HEK293 (cell line): Measurements from ENCODE around the gene AFDN.
A peak's percentile ranks its signal among the peaks of the same experiment; 100 is the strongest.

ENCODE experiments used
- GFI1B ChIP-seq: fragments of 450-650 bp; formaldehyde crosslinking; IDR thresholded peaks from 2 replicates; pipeline ENCODE4 v1.5.1; 2016; ENCODE audit warnings: missing biosample characterization, missing genetic modification characterization
- GLIS2 ChIP-seq: fragments of 450-650 bp; formaldehyde crosslinking; IDR thresholded peaks from 2 replicates; pipeline ENCODE4 v1.5.1; 2016; ENCODE audit warnings: missing biosample characterization, missing genetic modification characterization
- KLF1 ChIP-seq: fragments of 450-650 bp; formaldehyde crosslinking; IDR thresholded peaks from 2 replicates; pipeline ENCODE4 v1.5.1; 2016; ENCODE audit warnings: missing biosample characterization, missing genetic modification characterization
- KLF10 ChIP-seq: fragments of 450-650 bp; IDR thresholded peaks from 2 replicates; pipeline ENCODE4 v1.5.1; 2018; ENCODE audit warnings: missing biosample characterization, mild to moderate bottlenecking, missing genetic modification characterization
- KLF16 ChIP-seq: fragments of 450-650 bp; formaldehyde crosslinking; IDR thresholded peaks from 2 replicates; pipeline ENCODE4 v1.5.1; 2017; ENCODE audit warnings: missing biosample characterization, missing genetic modification characterization
- KLF7 ChIP-seq: fragments of 450-650 bp; formaldehyde crosslinking; IDR thresholded peaks from 2 replicates; pipeline ENCODE4 v1.5.1; 2016; ENCODE audit warnings: missing biosample characterization, missing genetic modification characterization, borderline replicate concordance
- KLF9 ChIP-seq: fragments of 450-650 bp; formaldehyde crosslinking; IDR thresholded peaks from 2 replicates; pipeline ENCODE4 v1.5.1; 2016; ENCODE audit warnings: missing biosample characterization, missing genetic modification characterization, low read depth
- MEIS1 ChIP-seq: sonication (generic); formaldehyde crosslinking; IDR thresholded peaks from 2 replicates; pipeline ENCODE4 v1.8.1; 2022; ENCODE audit warnings: missing genetic modification reagents, mild to moderate bottlenecking, borderline replicate concordance
- PRDM10 ChIP-seq: fragments of 450-650 bp; formaldehyde crosslinking; IDR thresholded peaks from 2 replicates; pipeline ENCODE4 v1.5.1; 2016; ENCODE audit warnings: missing biosample characterization, missing genetic modification characterization
- ZBTB20 ChIP-seq: fragments of 450-650 bp; formaldehyde crosslinking; IDR thresholded peaks from 2 replicates; pipeline ENCODE4 v1.5.1; 2016; ENCODE audit warnings: missing biosample characterization, missing genetic modification characterization
- ZBTB8A ChIP-seq: fragments of 450-650 bp; formaldehyde crosslinking; IDR thresholded peaks from 2 replicates; pipeline ENCODE4 v1.5.1; 2016; ENCODE audit warnings: missing biosample characterization, missing genetic modification characterization
- ZNF169 ChIP-seq: fragments of 450-650 bp; formaldehyde crosslinking; IDR thresholded peaks from 2 replicates; pipeline ENCODE4 v1.5.1; 2016; ENCODE audit warnings: missing biosample characterization, missing genetic modification characterization
- ZNF223 ChIP-seq: fragments of 450-650 bp; formaldehyde crosslinking; IDR thresholded peaks from 2 replicates; pipeline ENCODE4 v1.5.1; 2016; ENCODE audit warnings: missing biosample characterization, missing genetic modification characterization
- ZNF24 ChIP-seq: fragments of 450-650 bp; formaldehyde crosslinking; IDR thresholded peaks from 2 replicates; pipeline ENCODE4 v1.5.1; 2016; ENCODE audit warnings: missing biosample characterization, missing genetic modification characterization
- ZNF248 ChIP-seq: fragments of 450-650 bp; formaldehyde crosslinking; IDR thresholded peaks from 2 replicates; pipeline ENCODE4 v1.5.1; 2017; ENCODE audit warnings: missing biosample characterization, missing genetic modification characterization
- ZNF266 ChIP-seq: fragments of 450-650 bp; formaldehyde crosslinking; IDR thresholded peaks from 2 replicates; pipeline ENCODE4 v1.5.1; 2016; ENCODE audit warnings: missing biosample characterization, missing genetic modification characterization, low read depth
- ZNF366 ChIP-seq: fragments of 450-650 bp; formaldehyde crosslinking; conservative IDR thresholded peaks from 2 replicates; pipeline ENCODE4 v1.5.1; 2016; ENCODE audit warnings: missing biosample characterization, missing genetic modification characterization
- ZNF560 ChIP-seq: fragments of 450-650 bp; formaldehyde crosslinking; IDR thresholded peaks from 2 replicates; pipeline ENCODE4 v1.5.1; 2017; ENCODE audit warnings: missing biosample characterization, missing genetic modification characterization, borderline replicate concordance
- ZNF561 ChIP-seq: fragments of 450-650 bp; IDR thresholded peaks from 2 replicates; pipeline ENCODE4 v1.5.1; 2018; ENCODE audit warnings: missing biosample characterization, missing genetic modification characterization, borderline replicate concordance
- ZNF658 ChIP-seq: fragments of 450-650 bp; formaldehyde crosslinking; IDR thresholded peaks from 2 replicates; pipeline ENCODE4; 2016; ENCODE audit warnings: missing biosample characterization, missing genetic modification characterization
- ZNF660 ChIP-seq: fragments of 450-650 bp; IDR thresholded peaks from 2 replicates; pipeline ENCODE4 v1.5.1; 2018; ENCODE audit warnings: missing biosample characterization, mild to moderate bottlenecking, missing genetic modification characterization
- ZNF76 ChIP-seq: fragments of 450-650 bp; formaldehyde crosslinking; IDR thresholded peaks from 2 replicates; pipeline ENCODE4; 2016; ENCODE audit warnings: low read depth, missing biosample characterization, missing genetic modification characterization, borderline replicate concordance
- ZSCAN16 ChIP-seq: fragments of 450-650 bp; formaldehyde crosslinking; IDR thresholded peaks from 2 replicates; pipeline ENCODE4 v1.5.1; 2016; ENCODE audit warnings: missing biosample characterization, missing genetic modification characterization
- ZXDB ChIP-seq: fragments of 450-650 bp; formaldehyde crosslinking; IDR thresholded peaks from 2 replicates; pipeline ENCODE4 v1.5.1; 2016; ENCODE audit warnings: missing biosample characterization, missing genetic modification characterization
- TF ChIP-seq, protein P1 (sequence below): fragments of 450-650 bp; formaldehyde crosslinking; IDR thresholded peaks from 2 replicates; pipeline ENCODE4 v1.5.1; 2016; ENCODE audit warnings: missing biosample characterization, missing genetic modification characterization
- TF ChIP-seq, protein P2 (sequence below): fragments of 450-650 bp; formaldehyde crosslinking; IDR thresholded peaks from 2 replicates; pipeline ENCODE4 v1.5.1; 2016; ENCODE audit warnings: missing biosample characterization, missing genetic modification characterization
- TF ChIP-seq, protein P3 (sequence below): fragments of 450-650 bp; formaldehyde crosslinking; IDR thresholded peaks from 2 replicates; pipeline ENCODE4 v1.5.1; 2016; ENCODE audit warnings: missing biosample characterization, missing genetic modification characterization
- TF ChIP-seq, protein P4 (sequence below): fragments of 450-650 bp; formaldehyde crosslinking; IDR thresholded peaks from 2 replicates; pipeline ENCODE4 v1.5.1; 2017; ENCODE audit warnings: missing biosample characterization, missing genetic modification characterization

The AFDN gene

GRCh38 chr6:167826230-167826895 is 348 bp upstream of the AFDN start (continued):
- peak; percentile 5; the same call in 1 of the 2 replicates for TF ChIP-seq GLIS2 (tag by site-specific recombination)
- TF ChIP-seq ZBTB20 = 0 out of 2 replicates have a peak, but pooled peaks have one; percentile 46
- TF ChIP-seq ZXDB (tag by site-specific recombination) = peak; percentile 29; the same call in 1 of the 2 replicates
- TF ChIP-seq, protein P1, sequence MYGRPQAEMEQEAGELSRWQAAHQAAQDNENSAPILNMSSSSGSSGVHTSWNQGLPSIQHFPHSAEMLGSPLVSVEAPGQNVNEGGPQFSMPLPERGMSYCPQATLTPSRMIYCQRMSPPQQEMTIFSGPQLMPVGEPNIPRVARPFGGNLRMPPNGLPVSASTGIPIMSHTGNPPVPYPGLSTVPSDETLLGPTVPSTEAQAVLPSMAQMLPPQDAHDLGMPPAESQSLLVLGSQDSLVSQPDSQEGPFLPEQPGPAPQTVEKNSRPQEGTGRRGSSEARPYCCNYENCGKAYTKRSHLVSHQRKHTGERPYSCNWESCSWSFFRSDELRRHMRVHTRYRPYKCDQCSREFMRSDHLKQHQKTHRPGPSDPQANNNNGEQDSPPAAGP (tag by site-specific recombination) = peak; percentile 77; the same call in 1 of the 2 replicates
- TF ChIP-seq KLF16 (tag by site-specific recombination) = no peak; the same call in 1 of the 2 replicates
- no peak for TF ChIP-seq ZNF248 (tag by site-specific recombination)
- TF ChIP-seq ZNF660 = no peak
- TF ChIP-seq, protein P2, sequence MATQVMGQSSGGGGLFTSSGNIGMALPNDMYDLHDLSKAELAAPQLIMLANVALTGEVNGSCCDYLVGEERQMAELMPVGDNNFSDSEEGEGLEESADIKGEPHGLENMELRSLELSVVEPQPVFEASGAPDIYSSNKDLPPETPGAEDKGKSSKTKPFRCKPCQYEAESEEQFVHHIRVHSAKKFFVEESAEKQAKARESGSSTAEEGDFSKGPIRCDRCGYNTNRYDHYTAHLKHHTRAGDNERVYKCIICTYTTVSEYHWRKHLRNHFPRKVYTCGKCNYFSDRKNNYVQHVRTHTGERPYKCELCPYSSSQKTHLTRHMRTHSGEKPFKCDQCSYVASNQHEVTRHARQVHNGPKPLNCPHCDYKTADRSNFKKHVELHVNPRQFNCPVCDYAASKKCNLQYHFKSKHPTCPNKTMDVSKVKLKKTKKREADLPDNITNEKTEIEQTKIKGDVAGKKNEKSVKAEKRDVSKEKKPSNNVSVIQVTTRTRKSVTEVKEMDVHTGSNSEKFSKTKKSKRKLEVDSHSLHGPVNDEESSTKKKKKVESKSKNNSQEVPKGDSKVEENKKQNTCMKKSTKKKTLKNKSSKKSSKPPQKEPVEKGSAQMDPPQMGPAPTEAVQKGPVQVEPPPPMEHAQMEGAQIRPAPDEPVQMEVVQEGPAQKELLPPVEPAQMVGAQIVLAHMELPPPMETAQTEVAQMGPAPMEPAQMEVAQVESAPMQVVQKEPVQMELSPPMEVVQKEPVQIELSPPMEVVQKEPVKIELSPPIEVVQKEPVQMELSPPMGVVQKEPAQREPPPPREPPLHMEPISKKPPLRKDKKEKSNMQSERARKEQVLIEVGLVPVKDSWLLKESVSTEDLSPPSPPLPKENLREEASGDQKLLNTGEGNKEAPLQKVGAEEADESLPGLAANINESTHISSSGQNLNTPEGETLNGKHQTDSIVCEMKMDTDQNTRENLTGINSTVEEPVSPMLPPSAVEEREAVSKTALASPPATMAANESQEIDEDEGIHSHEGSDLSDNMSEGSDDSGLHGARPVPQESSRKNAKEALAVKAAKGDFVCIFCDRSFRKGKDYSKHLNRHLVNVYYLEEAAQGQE = peak; percentile 21; the same call in 1 of the 2 replicates
- TF ChIP-seq ZNF561 (tag by site-specific recombination) = no peak
- TF ChIP-seq ZNF76 (tag by site-specific recombination) = peak; percentile 36; the same call in 1 of the 2 replicates
- TF ChIP-seq ZNF169 (tag by site-specific recombination) = 0 out of 2 replicates have a peak, but pooled peaks have one; percentile 15
- TF ChIP-seq ZBTB8A (tag by site-specific recombination) = peak; percentile 98
- TF ChIP-seq ZSCAN16 (tag by site-specific recombination) = no peak
- TF ChIP-seq KLF9 = peak; percentile 80
- TF ChIP-seq, protein P3, sequence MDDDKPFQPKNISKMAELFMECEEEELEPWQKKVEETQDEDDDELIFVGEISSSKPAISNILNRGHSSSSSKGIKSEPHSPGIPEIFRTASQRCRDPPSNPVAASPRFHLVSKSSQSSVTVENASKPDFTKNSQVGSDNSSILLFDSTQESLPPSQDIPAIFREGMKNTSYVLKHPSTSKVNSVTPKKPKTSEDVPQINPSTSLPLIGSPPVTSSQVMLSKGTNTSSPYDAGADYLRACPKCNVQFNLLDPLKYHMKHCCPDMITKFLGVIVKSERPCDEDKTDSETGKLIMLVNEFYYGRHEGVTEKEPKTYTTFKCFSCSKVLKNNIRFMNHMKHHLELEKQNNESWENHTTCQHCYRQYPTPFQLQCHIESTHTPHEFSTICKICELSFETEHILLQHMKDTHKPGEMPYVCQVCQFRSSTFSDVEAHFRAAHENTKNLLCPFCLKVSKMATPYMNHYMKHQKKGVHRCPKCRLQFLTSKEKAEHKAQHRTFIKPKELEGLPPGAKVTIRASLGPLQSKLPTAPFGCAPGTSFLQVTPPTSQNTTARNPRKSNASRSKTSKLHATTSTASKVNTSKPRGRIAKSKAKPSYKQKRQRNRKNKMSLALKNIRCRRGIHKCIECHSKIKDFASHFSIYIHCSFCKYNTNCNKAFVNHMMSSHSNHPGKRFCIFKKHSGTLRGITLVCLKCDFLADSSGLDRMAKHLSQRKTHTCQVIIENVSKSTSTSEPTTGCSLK (tag by site-specific recombination) = no peak
- peak; percentile 70; the same call in 1 of the 2 replicates for TF ChIP-seq KLF7 (tag by site-specific recombination)
- no peak for TF ChIP-seq MEIS1
- no peak for TF ChIP-seq ZNF223 (tag by site-specific recombination)
- TF ChIP-seq GFI1B (tag by site-specific recombination) = no peak
- TF ChIP-seq ZNF266 (tag by site-specific recombination) = no peak
- TF ChIP-seq KLF1 (tag by site-specific recombination) = peak; percentile 85
- TF ChIP-seq, protein P4, sequence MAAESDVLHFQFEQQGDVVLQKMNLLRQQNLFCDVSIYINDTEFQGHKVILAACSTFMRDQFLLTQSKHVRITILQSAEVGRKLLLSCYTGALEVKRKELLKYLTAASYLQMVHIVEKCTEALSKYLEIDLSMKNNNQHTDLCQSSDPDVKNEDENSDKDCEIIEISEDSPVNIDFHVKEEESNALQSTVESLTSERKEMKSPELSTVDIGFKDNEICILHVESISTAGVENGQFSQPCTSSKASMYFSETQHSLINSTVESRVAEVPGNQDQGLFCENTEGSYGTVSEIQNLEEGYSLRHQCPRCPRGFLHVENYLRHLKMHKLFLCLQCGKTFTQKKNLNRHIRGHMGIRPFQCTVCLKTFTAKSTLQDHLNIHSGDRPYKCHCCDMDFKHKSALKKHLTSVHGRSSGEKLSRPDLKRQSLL = 0 out of 2 replicates have a peak, but pooled peaks have one; percentile 4
- no peak for TF ChIP-seq ZNF366 (tag by site-specific recombination)
- TF ChIP-seq ZNF24 (tag by site-specific recombination) = no peak
- TF ChIP-seq PRDM10 (tag by site-specific recombination) = peak; percentile 55; the same call in 1 of the 2 replicates
- TF ChIP-seq KLF10 (tag by site-specific recombination) = peak; percentile 19; the same call in 1 of the 2 replicates
- no peak for TF ChIP-seq ZNF560 (tag by site-specific recombination)
- no peak for TF ChIP-seq ZNF658 (tag by site-specific recombination)
